NCI-H1436 (cell line): Measurements from ENCODE around the gene OR11A1.

Experiments
- DNase-seq: peaks from one replicate; lab custom pipeline; 2025; lab: John Stamatoyannopoulos, UW

OR11A1 gene

GRCh38 chr6:29456971-29457370, at the start of gene OR11A1, which contains the start of gene OR2H1:
TSS of gene OR11A1 (minus strand) at chr6:29457071. CDS start at chr6:29427641, 29,430 bp downstream.
TSS of gene OR2H1 (plus strand) at chr6:29457155. CDS start at chr6:29461770, 4,615 bp downstream.
- no peak for DNase-seq

DNA sequence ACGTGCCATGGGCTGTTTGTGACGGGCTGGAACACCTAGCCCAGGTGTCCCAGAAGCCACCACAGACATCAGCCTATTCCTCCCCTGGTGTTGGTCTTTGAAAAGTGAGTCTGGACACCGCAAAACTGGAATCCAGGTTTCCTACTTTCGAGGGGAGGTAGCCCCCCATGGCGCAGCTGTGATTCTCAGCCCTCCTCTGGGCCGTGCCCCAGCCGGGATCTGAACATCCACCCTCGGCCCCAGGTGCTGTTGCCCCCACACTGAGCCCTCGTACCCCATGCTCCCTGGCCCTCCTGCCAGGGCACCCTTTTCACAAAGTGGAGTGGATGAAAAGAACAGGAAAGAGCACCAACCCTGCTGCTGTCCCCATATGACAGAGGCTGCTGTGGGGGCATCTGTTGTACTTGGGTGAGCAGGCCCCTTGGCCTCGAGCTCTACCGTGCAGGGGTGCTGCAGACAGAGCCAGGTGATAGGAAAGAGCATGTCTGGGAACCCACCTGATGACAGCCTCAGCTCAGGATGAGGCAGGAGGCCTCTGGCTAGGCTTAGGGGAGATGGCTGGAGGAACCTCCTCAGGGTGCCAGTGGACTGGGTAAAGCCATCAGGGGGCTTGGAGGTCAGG, 49.7 kb upstream of the OR11A1 start:
- no peak for DNase-seq

- no peak for DNase-seq
Measured at GRCh38 chr6:29505808-29506207, 48.9 kb upstream of the OR11A1 start.

DNA sequence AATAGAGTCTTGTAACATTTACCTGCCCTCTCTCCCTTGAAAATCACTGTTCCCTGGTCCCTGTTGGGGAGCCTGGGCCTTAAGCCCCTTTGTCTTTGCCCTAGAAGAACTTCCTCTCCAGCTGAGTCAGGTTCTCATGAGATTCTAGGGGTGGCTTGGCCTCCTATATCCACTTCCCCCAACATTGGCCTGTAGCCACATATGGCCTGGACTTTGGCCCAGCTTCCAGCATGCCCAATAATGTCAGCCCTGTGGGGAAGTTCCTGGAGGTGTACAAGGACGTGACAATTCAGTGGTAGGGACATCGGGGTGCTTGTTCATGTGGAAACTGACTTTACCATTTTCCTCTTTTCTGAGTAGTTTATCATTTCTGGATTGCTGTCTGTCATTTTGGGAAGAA, 48.1 kb upstream of the OR11A1 start:
- no peak for DNase-seq

GRCh38 chr6:29502597-29502996, 45.7 kb upstream of the OR11A1 start:
- no peak for DNase-seq

DNA sequence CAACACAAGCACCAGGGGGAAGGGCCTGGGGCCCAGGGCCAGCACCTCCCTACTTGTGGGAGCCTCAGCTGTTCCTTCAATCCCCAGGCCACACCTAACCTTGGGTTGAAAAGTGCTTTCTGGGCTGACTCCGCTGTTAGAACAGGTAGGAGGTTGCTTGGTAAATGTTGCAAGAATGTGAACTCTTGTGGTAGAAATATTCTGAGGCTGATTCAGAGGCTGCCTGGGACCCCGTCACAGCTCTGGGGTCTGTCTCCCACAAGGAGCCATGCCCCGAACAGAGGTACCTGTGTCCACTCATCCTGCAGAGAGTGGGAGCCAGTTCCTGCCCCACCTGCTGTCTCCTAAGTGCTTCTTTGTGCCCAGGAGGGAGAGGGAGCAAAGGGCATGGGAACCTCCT, 45.3 kb upstream of the OR11A1 start:
- no peak for DNase-seq

DNA sequence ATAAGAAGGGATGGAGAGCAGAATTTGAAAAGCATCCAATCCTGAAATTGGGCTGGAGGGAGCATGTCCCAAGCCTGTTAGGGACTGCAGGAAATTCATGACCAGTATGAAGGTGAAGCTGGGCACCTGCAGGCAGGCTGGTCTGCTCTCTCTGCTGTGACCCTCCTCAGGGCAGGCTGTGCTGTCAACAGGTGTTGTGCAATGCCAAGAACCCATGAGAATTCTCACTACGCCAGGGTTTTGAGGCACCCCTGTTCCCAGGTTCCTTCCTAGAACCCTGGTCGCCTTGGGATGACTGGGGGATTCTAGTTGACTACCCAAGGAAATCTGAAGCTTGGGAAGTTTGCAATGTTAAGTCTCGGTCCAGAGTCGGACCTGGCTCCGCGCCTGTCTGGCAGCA, 44.2 kb upstream of the OR11A1 start:
- no peak for DNase-seq

- DNase-seq: no peak
Measured at GRCh38 chr6:29500594-29500993, 43.7 kb upstream of the OR11A1 start.

- DNase-seq: no peak
Measured at GRCh38 chr6:29499704-29500103, 42.8 kb upstream of the OR11A1 start.

GRCh38 chr6:29496961-29497360, 40.1 kb upstream of the OR11A1 start:
- DNase-seq: no peak

DNA sequence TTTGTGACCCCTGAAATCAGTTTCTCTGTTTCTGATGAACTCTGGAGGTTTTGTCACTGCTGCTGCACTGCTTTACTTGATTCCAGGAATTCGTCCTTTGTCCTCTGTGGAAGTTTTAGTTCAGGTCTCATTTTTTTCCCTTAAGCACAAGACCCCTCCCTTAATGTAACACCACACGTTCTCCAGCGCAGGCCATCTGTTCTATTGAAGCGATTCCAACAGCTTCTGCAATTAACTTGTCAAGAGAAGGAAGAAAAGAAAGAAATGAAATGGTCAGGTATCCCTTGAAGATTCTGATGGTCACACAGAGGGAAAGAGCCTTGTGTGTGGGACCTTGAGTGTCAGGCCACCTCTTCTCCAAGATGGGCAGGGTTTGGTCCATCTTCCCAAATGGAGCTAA, 38.7 kb upstream of the OR11A1 start:
- no peak for DNase-seq

GRCh38 chr6:29494131-29494530, 37.3 kb upstream of the OR11A1 start:
- DNase-seq: no peak

DNA sequence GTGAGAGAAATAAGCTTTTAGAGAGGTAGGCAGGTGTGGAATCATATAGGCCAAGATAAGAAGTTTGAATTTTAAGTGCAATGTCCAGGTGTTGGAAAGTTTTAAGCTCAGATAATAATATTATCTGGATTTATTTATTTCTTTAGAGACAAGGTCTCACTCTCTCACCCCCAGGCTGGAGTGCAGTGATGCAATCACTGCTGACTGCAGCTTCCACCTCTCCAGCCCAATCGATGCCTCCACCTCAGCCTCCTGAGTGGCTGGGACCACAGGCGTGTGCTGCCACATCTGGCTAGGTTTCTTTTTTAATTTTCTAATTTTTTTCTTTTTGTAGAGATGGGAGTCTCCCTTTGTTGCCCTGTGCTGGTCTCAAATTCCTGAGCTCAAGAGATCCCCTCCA, 36.4 kb upstream of the OR11A1 start:
- no peak for DNase-seq

DNA sequence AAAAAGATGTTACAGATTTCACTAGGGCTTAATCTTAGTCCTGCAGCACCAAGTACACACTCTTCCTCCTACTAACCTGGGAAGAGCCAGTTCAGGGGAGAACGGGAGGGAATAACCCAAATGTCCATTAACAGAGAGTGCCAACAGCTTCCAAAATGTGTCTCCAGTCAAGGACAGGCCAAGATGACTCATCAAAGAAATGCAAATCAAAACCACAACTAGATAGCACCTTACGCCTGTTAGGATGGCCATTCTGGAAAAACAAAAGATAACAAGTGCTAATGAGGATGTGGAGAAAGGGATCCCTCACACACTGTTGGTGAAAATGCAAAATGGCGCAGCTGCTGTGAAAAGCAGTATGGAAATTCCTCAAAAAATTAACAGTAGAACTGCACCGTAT, 34.7 kb upstream of the OR11A1 start:
- DNase-seq: no peak

GRCh38 chr6:29490552-29490951, 33.7 kb upstream of the OR11A1 start:
- DNase-seq: no peak

- DNase-seq: no peak
Measured at GRCh38 chr6:29490055-29490454, 33.2 kb upstream of the OR11A1 start.

- DNase-seq: no peak
Measured at GRCh38 chr6:29489286-29489685, 32.4 kb upstream of the OR11A1 start.

- DNase-seq: no peak
Measured at GRCh38 chr6:29488874-29489273, 32.0 kb upstream of the OR11A1 start.

GRCh38 chr6:29487660-29488059, 30.8 kb upstream of the OR11A1 start, which contains the start of gene MAS1L:
TSS of gene MAS1L (minus strand) at chr6:29487956. CDS start at chr6:29487902, 54 bp downstream.
- DNase-seq: no peak

- no peak for DNase-seq
Measured at GRCh38 chr6:29487131-29487530, 30.3 kb upstream of the OR11A1 start.

- no peak for DNase-seq
Measured at GRCh38 chr6:29486577-29486976, 29.7 kb upstream of the OR11A1 start.

DNA sequence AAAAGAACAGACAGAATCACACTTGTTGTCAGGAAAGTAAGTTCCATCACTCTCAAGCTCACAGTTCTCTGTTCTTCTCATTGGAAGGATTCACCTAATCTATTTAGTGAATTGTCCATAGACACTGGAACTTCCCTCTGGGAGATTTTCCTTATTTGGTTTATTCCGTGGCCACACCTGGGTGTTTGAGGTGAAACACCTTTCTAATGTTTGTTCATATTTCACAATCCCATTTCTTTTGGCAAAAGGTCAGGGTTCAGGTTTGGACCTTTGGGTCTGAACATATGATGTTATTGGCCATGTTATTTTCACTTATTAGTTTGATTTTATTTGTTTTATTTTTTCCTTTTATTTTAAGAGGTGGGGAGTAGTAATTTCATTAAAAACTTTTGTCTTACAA, 26.9 kb upstream of the OR11A1 start:
- no peak for DNase-seq

DNA sequence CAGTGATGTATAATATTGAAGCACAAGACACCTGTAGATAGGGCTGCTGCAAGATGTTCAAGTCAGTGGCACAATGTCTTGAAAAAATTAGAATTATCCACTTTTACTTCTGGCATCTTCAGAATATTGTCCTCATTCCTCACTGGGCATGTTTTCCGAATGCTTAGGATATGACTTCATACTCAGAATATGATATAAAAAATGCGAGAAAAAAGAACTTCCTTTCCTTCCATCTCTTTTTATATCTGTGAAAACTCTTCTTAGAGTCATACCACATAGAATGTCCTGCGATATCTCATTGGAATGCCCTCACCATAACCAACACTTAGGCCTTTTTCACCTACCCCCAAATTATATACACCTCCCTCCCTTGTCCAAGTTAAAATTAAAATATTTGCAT, 26.3 kb upstream of the OR11A1 start:
- no peak for DNase-seq

DNA sequence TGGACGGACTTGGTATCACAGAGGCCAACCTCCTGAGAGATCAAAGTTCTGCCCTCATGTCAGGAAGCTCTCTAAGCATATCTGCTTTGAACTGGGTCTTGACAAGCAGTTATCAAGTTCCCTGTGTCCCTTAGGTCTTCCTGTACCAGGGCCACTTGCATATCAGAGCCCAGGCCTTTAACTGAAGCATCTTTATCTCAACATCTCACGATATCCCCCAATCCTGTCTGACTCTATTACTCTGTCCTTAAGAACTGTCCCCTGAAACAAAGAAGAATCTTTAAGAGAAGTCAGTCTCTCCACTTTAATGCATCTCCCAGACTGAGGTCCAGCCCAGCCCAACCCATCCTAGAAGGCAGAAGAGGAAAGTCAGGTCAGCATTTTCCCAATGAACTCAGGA, 22.7 kb upstream of the OR11A1 start:
- no peak for DNase-seq
